K562 (cell line): ENCODE results near the gene EHBP1.

Source experiments
- CCAR2 ChIP-seq: fragments of 200-400 bp; formaldehyde crosslinking; IDR thresholded peaks from 2 replicates; pipeline ENCODE4 v1.6.1; 2017; ENCODE audit warnings: mild to moderate bottlenecking, low read depth, low read length
- CTCF ChIP-seq, 3 experiments: IDR thresholded peaks in 2 of 3; conservative IDR thresholded peaks in 1 of 3; 2 replicates each; pipeline ENCODE4 v1.5.1; 2011 to 2012; ENCODE audit warnings: low read length in 3 of 3, mild to moderate bottlenecking in 3 of 3, control low read depth in 2 of 3, improper control_type of control experiment in 1 of 3, inconsistent platforms in 1 of 3, low read depth in 1 of 3, mixed read lengths in 1 of 3, moderate library complexity in 1 of 3; ENCODE audit not compliant: insufficient read depth in 2 of 3
- E2F5 ChIP-seq: sonication (generic); formaldehyde crosslinking; IDR thresholded peaks from 2 replicates; pipeline ENCODE4 v1.8.0; 2022; ENCODE audit warnings: mild to moderate bottlenecking, missing genetic modification reagents
- ILF3 ChIP-seq: fragments of 450-650 bp; IDR thresholded peaks from 2 replicates; pipeline ENCODE4 v1.6.1; 2018; ENCODE audit warnings: antibody characterized with exemption, mild to moderate bottlenecking, moderate library complexity, borderline replicate concordance
- POLR2A ChIP-seq: fragments of 450-650 bp; conservative IDR thresholded peaks from 2 replicates; pipeline ENCODE4 v1.6.1; 2016
- RFX5 ChIP-seq: IDR thresholded peaks from 2 replicates; pipeline ENCODE4 v1.6.1; 2011; ENCODE audit warnings: low read depth, mild to moderate bottlenecking, improper control_type of control experiment, low read length
- RNF2 ChIP-seq: sonication (generic); IDR thresholded peaks from 2 replicates; pipeline ENCODE4 v1.6.1; 2016
- ZBTB33 ChIP-seq: sonication (generic); formaldehyde crosslinking; IDR thresholded peaks from 2 replicates; pipeline ENCODE4 v1.8.1; 2023; ENCODE audit warnings: mild to moderate bottlenecking, missing genetic modification reagents
- ZNF224 ChIP-seq: sonication (generic); formaldehyde crosslinking; IDR thresholded peaks from 2 replicates; pipeline ENCODE4 v1.8.0; 2022; ENCODE audit warnings: mild to moderate bottlenecking, missing genetic modification reagents

GRCh38 chr2:62719757-62720156 is 14.2 kb downstream of the EHBP1 start:
- TF ChIP-seq RFX5 (no peak), ZNF224 (CRISPR knock-in tag) (no peak), RNF2 (no peak), ILF3 (no peak), E2F5 (CRISPR knock-in tag) (no peak), ZBTB33 (CRISPR knock-in tag) (no peak), POLR2A (no peak), CTCF (IDR thresholded peaks at IDR 0.05 in 2 of 3, conservative IDR thresholded peaks at IDR 0.05 in 1 of 3; ENCODE audit: insufficient read depth in 2 of 3, low read depth in 1 of 3, low read length in 3 of 3) (no peak), CCAR2 (no peak)
